Breast epithelium (tissue), 4 donors: ENCODE data around the gene TMTC3. TPM values are rescaled to one million over a fixed set of nuclear protein-coding genes. Genes with fewer than 3 reads are reported as not detected.

Experiments used
- DNase-seq, 2 donors: peaks; one replicate each; pipeline ENCODE4 v3.0.0-alpha.2; 2019; ENCODE audit warnings: low spot score in 2 of 2
- H3K27ac ChIP-seq, 2 donors: fragments of 200-600 bp; sonication (generic) in 1 of 2; one replicate each; pipeline ENCODE4 v1.5.1; 2016 to 2019; ENCODE audit warnings: mild to moderate bottlenecking in 1 of 2
- H3K27me3 ChIP-seq, 2 donors: fragments of 200-600 bp; sonication (generic) in 1 of 2; one replicate each; pipeline versions ENCODE4 v1.5.1 to v1.6.0; 2017 to 2019; ENCODE audit warnings: control low read depth in 1 of 2, mild to moderate bottlenecking in 1 of 2
- H3K36me3 ChIP-seq: fragments of 200-600 bp; one replicate; pipeline ENCODE4 v1.5.1; 2019
- H3K4me1 ChIP-seq, 2 donors: fragments of 200-600 bp; sonication (generic); one replicate each; pipeline ENCODE4 v1.5.1; 2016 to 2019; ENCODE audit warnings: control low read depth in 1 of 2
- H3K4me3 ChIP-seq, 3 donors: fragments of 200-600 bp; sonication (generic); 1 replicate in 2 of 3; 2 replicates in 1 of 3; pipeline ENCODE4 v1.5.1; 2016 to 2019; ENCODE audit warnings: mild to moderate bottlenecking in 3 of 3, moderate library complexity in 2 of 3
- H3K9me3 ChIP-seq, 2 donors: fragments of 200-600 bp; sonication (generic) in 1 of 2; one replicate each; pipeline ENCODE4 v1.5.1; 2016 to 2019; ENCODE audit warnings: control low read depth in 1 of 2
- CTCF ChIP-seq, 3 donors: fragments of 450-650 bp; IDR thresholded peaks; one replicate each; pipeline ENCODE4 v1.5.1; 2016 to 2017; ENCODE audit warnings: antibody characterized with exemption in 3 of 3, mild to moderate bottlenecking in 3 of 3, moderate library complexity in 3 of 3
- POLR2A ChIP-seq: fragments of 450-650 bp; IDR thresholded peaks from one replicate; pipeline ENCODE4 v1.6.1; 2016; ENCODE audit warnings: antibody characterized with exemption, mild to moderate bottlenecking, moderate library complexity
- POLR2AphosphoS5 ChIP-seq, 3 donors: sonication (generic); formaldehyde crosslinking; IDR thresholded peaks; one replicate each; pipeline ENCODE4 v1.6.1; 2017; ENCODE audit warnings: antibody characterized with exemption in 3 of 3
- intact Hi-C: fragments of 100-400 bp; cut with DNase I; formaldehyde crosslinking; loops from one replicate; pipeline ENCODE4 v1.15.1; 2023; ENCODE audit warnings: low total_unique reads
- total RNA-seq, 3 donors: library from RNA; depleted of rRNA; stranded (reverse); fragments of >200 nt; gene quantifications; one replicate each; pipeline ENCODE4 v1.1.0, GENCODE V29; 2016

TMTC3 gene
- total RNA-seq, result 10 to 100 TPM; 14.7 to 20.6 (median 20.2) TPM

DNA sequence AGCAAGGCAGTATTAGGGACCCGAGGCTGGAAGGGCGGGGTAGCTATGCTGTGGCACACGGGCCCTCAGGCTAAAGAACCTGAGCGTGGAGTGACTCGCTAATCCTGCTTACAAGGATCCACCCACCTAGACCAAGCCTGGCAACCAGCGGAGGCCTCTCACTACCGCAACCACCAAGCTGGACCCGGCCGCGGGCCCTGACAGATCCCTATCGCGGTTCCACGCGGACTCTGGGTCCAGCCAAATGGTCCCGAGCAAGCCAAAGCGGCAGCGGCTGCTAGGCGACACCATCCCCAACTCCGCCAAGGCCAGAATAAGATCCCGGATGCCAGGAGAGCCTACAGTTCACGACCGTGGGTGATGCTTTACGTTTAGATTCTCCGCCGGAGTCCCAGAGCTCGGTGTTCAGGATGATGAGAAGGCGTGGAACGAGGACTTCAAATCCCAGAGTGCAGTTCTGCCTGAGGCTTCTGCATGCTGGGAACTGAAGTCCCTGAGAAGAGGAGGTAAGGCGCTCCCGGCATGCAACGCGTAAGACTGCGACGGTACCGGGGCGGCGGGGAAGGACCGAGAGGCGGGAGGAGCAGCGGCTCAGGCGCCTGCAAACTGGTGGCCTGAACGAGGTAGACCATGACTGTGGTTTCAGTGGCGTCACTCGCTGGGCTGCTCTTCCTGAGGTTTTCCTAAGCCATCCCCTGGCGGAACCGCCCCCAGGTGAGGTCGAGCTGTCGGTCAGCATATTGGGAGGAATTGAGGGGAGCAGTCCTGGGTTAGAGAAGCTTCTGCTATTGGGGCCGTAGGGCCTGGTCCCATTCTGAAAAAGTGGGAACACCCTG lies at the start of gene TMTC3, which contains the start of gene CEP290:
Gene TMTC3 (plus strand): TSS at position 534 of the 836 bp plus-strand sequence. CDS start 6,009 bp downstream, outside the sequence.
Gene CEP290 (minus strand): TSS at position 315 of the 836 bp plus-strand sequence. CDS start 781 bp downstream, outside the sequence.
- intact Hi-C loops, result no loop called here
- DNase-seq, result peak; percentile 92 to 98
- Histone ChIP-seq H3K27me3 (no peaks in the 10 kb centered on the region), H3K27ac (peak within 1 kb of the TSS; percentile 86 to 89), H3K36me3 (peaks cover 6% of the 10 kb centered on the region), H3K9me3 (no peaks in the 10 kb centered on the region), H3K4me3 (peak within 1 kb of the TSS; percentile 59 to 86 (median 66)), H3K4me1 (peaks cover 0 to 8% of the 10 kb centered on the region in 2 donors)
- TF ChIP-seq POLR2A (peak; percentile 51), POLR2AphosphoS5 (IDR thresholded peaks at IDR 0.05) (peak; percentile 65 to 86 (median 65)), CTCF (IDR thresholded peaks at IDR 0.05) (no peak)

DNA sequence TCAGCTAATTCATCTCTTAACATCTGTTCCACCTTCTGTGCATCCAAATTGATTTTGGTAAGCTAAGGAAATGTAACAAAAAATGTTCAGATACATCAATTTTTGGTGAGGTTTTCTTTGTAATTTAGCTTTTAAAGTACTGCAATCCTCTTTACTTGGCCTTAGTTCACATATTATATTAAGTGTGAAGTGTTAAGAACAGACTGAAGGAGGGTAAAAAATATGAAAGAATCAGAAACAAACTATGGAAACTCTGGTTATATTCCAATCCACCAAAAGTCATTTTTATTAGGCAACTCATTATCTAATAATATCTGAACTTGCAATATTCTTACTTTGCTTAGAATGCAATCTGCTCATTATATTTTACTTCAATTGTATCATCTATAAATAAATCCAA lies 49.3 kb upstream of the TMTC3 start:
- intact Hi-C loops, result no loop called here
- H3K36me3 ChIP-seq, result no peaks in the 10 kb centered on the region
- no peak for DNase-seq
- H3K27ac ChIP-seq, result no peak overlapping the region
- H3K4me3 ChIP-seq, result no peak overlapping the region
- no peaks in the 10 kb centered on the region for H3K9me3 ChIP-seq
- no peaks in the 10 kb centered on the region for H3K27me3 ChIP-seq
- TF ChIP-seq POLR2AphosphoS5 (IDR thresholded peaks at IDR 0.05) (no peak), CTCF (IDR thresholded peaks at IDR 0.05) (no peak), POLR2A (no peak)
- H3K4me1 ChIP-seq, result no peaks in the 10 kb centered on the region

- intact Hi-C loops, result no loop called here
- Histone ChIP-seq H3K4me1 (no peaks in the 10 kb centered on the region), H3K27me3 (no peaks in the 10 kb centered on the region), H3K9me3 (no peaks in the 10 kb centered on the region), H3K36me3 (no peaks in the 10 kb centered on the region), H3K4me3 (no peak overlapping the region), H3K27ac (no peak overlapping the region)
- no peak for DNase-seq
- TF ChIP-seq POLR2AphosphoS5 (IDR thresholded peaks at IDR 0.05), result no peak
- TF ChIP-seq POLR2A, result no peak
- TF ChIP-seq CTCF (IDR thresholded peaks at IDR 0.05), result no peak
Measured at GRCh38 chr12:88093573-88093972, 48.5 kb upstream of the TMTC3 start.

DNA sequence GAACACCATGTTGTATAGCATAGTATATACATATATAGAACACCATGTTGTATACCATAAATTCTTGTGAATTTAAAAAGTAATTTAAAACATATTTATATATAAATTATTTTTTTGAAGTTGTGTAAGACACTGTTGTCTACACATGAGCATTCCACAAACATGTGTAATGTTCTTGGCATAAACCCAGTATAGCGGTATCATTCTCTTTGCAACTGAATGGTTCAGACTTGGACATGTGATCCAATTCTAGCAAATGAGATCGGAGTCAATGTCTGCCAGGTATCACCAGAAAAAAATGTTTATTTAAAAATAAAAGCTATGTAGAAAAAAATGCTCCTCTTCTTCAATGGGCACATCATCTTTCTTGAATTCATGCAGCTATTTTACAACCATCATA lies 34.1 kb upstream of the TMTC3 start:
- intact Hi-C loops, result no loop called here
- H3K9me3 ChIP-seq, result no peaks in the 10 kb centered on the region
- H3K27me3 ChIP-seq, result no peaks in the 10 kb centered on the region
- H3K36me3 ChIP-seq, result no peaks in the 10 kb centered on the region
- TF ChIP-seq POLR2A (no peak), CTCF (IDR thresholded peaks at IDR 0.05) (no peak), POLR2AphosphoS5 (IDR thresholded peaks at IDR 0.05) (no peak)
- H3K4me3 ChIP-seq, result no peak overlapping the region
- H3K27ac ChIP-seq, result no peak overlapping the region
- H3K4me1 ChIP-seq, result no peaks in the 10 kb centered on the region
- DNase-seq, result no peak

DNA sequence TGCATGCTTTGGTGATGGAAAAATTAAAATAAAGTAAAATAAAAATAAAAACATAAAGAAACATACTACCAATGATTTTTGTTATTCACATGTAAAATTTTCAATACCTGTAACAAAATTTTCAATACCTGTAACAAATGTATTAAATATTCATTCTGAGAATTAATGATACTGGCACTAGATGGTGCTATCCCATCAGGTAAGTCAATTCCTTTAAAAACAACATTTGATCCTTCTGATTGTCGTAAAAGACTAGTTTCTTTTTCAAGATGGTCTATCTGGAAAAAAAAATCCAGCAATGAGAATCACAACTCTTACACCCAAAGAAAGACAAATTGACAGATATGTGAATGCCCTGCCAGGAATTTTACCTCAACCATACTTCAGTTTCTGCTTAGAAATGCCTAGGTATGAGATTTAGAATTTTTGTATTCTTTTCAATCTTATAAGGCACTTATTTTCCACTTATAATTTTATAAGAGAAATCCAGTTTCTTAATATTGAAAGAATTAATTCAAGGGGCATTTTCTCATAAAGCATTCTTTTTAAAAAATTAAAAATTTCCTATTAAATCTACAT lies 30.9 kb upstream of the TMTC3 start:
- no peaks in the 10 kb centered on the region for H3K9me3 ChIP-seq
- H3K4me1 ChIP-seq, result no peaks in the 10 kb centered on the region
- no peaks in the 10 kb centered on the region for H3K36me3 ChIP-seq
- H3K4me3 ChIP-seq, result peak overlapping the region in 1 of 3 donors; percentile 11
- no peaks in the 10 kb centered on the region for H3K27me3 ChIP-seq
- no peak for DNase-seq
- intact Hi-C loops, result no loop called here
- peak in 2 of 3 donors; percentile 36 to 44 for TF ChIP-seq CTCF (IDR thresholded peaks at IDR 0.05)
- TF ChIP-seq POLR2A, result no peak
- no peak overlapping the region for H3K27ac ChIP-seq
